ENCODE data around the gene KCNJ1. TPM values are rescaled to one million over a fixed set of nuclear protein-coding genes. Genes with fewer than 3 reads are reported as not detected.

Gene KCNJ1
- total and polyA plus RNA-seq, 2 of the 8 experiments (the other 6 are each of a cell fraction or from before 2014, with no cell fraction given), result 0.17 to 0.23 TPM

GRCh38 chr11:128824191-128825049, 42.7 kb downstream of the KCNJ1 start:
- no peak overlapping the region for H3K4ac ChIP-seq (replicated peaks; ENCODE audit: insufficient read length, low read depth, low read length)
- H3K27me3 ChIP-seq (replicated peaks in 1 of 4; ENCODE audit: control insufficient read depth in 3 of 4, extremely low read depth in 1 of 4, insufficient read depth in 3 of 4, low read length in 3 of 4), result peaks cover 0 to 9% (median 7%) of the 10 kb centered on the region in 4 experiments; a peak in 4 of 7 replicates
- H2AFZ ChIP-seq (ENCODE audit: low read length), result no peak overlapping the region
- no peak overlapping the region for H3K14ac ChIP-seq (ENCODE audit: insufficient read length)
- ChIA-PET CTCF (ENCODE audit: partially characterized antibody) (interaction anchor here (1.0 to 4.6 kb wide), 8 partner anchors 9 to 667 kb away, joined by 3 to 36 read pairs (median 6); no protein-coding TSS in a partner anchor), POLR2A (ENCODE audit: partially characterized antibody) (interaction anchor here (1.1 kb wide), 1 partner anchor 12 kb away, joined by 3 read pairs; no protein-coding TSS in a partner anchor)
- H2BK5ac ChIP-seq (ENCODE audit: low read depth, low read length), result no peak overlapping the region
- 19% methylated on average over 32 of the region's 68 CpGs; no CpG with 5 or more reads in 1 of the 2 experiments for WGBS, 2 experiments (ENCODE audit: extremely low coverage in 1 of 2, insufficient coverage in 1 of 2, insufficient read length in 1 of 2, insufficient replicate concordance in 2 of 2, low coverage in 1 of 2, low lambda C conversion rate in 2 of 2, missing lambda C conversion rate in 1 of 2)
- H4K20me1 ChIP-seq (replicated peaks in 1 of 2; ENCODE audit: control insufficient read depth in 1 of 2, insufficient read depth in 2 of 2, low read length in 2 of 2), result no peaks in the 10 kb centered on the region
- H3K18ac ChIP-seq (ENCODE audit: extremely low read depth, low read length), result no peak overlapping the region
- peak overlapping the region; percentile 57 to 75 for H3K4me2 ChIP-seq (ENCODE audit: insufficient read depth in 1 of 2, low read depth in 2 of 2, low read length in 2 of 2)
- no peak overlapping the region for H3K9ac ChIP-seq (replicated peaks in 1 of 4; ENCODE audit: extremely low read depth in 1 of 4, low read depth in 3 of 4, low read length in 3 of 4)
- peak overlapping the region; percentile 31 for H4K5ac ChIP-seq (ENCODE audit: insufficient read length, low read depth, low read length)
- no peak overlapping the region for H3K56ac ChIP-seq (replicated peaks; ENCODE audit: insufficient read length, low read depth, low read length)
- peaks cover 6% of the 10 kb centered on the region; the same call in 1 of the 2 replicates for H3K23me2 ChIP-seq (ENCODE audit: low read depth, low read length)
- H3K79me2 ChIP-seq (ENCODE audit: control insufficient read depth in 1 of 2, insufficient read depth in 2 of 2, low read length in 2 of 2), result no peaks in the 10 kb centered on the region
- H2BK120ac ChIP-seq (replicated peaks; ENCODE audit: low read depth, low read length), result no peak overlapping the region
- H3K4me1 ChIP-seq (replicated peaks in 1 of 4; ENCODE audit: control insufficient read depth in 3 of 4, insufficient read depth in 4 of 4, low read length in 3 of 4), result peaks cover 0 to 9% (median 6%) of the 10 kb centered on the region in 4 experiments; a peak in 4 of 7 replicates
- H4K91ac ChIP-seq (replicated peaks; ENCODE audit: insufficient read length, low read length), result no peak overlapping the region
- H3K4me3 ChIP-seq (ENCODE audit: extremely low read depth in 1 of 4, insufficient read depth in 2 of 4, low read depth in 3 of 4, low read length in 4 of 4), result peak overlapping the region; percentile 18 to 61 (median 36); a peak in 6 of 8 replicates
- FAIRE-seq, result no peak
- no peak overlapping the region for H3K27ac ChIP-seq (ENCODE audit: low read depth, low read length)
- H3K9me3 ChIP-seq (ENCODE audit: insufficient read depth in 2 of 2, low read depth in 1 of 2, low read length in 1 of 2), result no peaks in the 10 kb centered on the region
- H3K79me1 ChIP-seq (ENCODE audit: low read depth, low read length), result no peaks in the 10 kb centered on the region
- H2BK12ac ChIP-seq (ENCODE audit: low read depth, low read length), result no peak overlapping the region
- H3K36me3 ChIP-seq (ENCODE audit: control insufficient read depth in 2 of 4, insufficient read depth in 4 of 4, low read length in 3 of 4), result no peaks in the 10 kb centered on the region
- no peak overlapping the region for H2AK5ac ChIP-seq (ENCODE audit: low read depth, low read length)
- H4K8ac ChIP-seq (ENCODE audit: extremely low read depth, insufficient read depth, low read length), result peak overlapping the region; percentile 53; the same call in 1 of the 2 replicates
- no peak overlapping the region for H2BK20ac ChIP-seq (ENCODE audit: low read length)
- no peak overlapping the region for H3K23ac ChIP-seq (ENCODE audit: insufficient read length)
- TF ChIP-seq ASH2L (IDR thresholded peaks at IDR 0.05; ENCODE audit: low read length) (peak; percentile 51), SRF (IDR thresholded peaks at IDR 0.05; ENCODE audit: low read depth, low read length) (no peak)
- 0 out of 2 replicates have a peak overlapping the region, but pooled peaks have one; percentile 29 for H2BK15ac ChIP-seq (ENCODE audit: low read length)
- DNase-seq (ENCODE audit: low read depth in 1 of 2, low spot score in 2 of 2), result peak in 1 of 2 experiments; percentile 53

Data from H1 (cell line).